GM12891 (cell line): Measurements from ENCODE around the gene CBFA2T2.

Experiments used
- POLR2A ChIP-seq: IDR thresholded peaks from 2 replicates; pipeline ENCODE4 v1.6.1; 2011; ENCODE audit warnings: low read depth, low read length, control low read depth
- POLR2AphosphoS5 ChIP-seq: IDR thresholded peaks from 2 replicates; pipeline ENCODE4 v1.6.1; 2011; ENCODE audit warnings: low read depth, low read length, control low read depth
- SPI1 ChIP-seq: IDR thresholded peaks from 2 replicates; pipeline ENCODE4 v1.6.1; 2011; ENCODE audit warnings: low read depth, low read length, control low read depth
- TAF1 ChIP-seq: IDR thresholded peaks from 2 replicates; pipeline ENCODE4 v1.6.1; 2011; ENCODE audit warnings: low read depth, low read length, control low read depth

DNA sequence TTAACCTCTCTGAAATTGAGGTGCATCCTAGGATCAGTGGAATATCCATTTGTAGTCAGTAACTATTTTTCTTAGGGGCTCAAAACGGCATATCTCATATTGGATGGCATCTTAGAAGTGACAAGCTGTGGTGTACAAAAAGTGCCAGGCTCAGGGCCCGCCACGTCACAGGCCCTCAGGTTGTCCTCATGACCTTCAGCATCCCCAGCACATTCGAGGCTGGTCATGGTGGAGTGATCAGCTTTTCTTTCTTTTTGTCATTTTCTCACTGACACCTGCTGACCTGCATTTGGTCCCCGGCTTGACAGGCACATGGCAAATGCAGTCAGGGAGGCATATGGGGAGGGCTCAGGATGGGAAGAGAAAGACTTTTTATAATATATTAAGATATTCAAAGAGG, 203.4 kb downstream of the CBFA2T2 start:
- TF ChIP-seq POLR2AphosphoS5 (no peak), SPI1 (no peak), POLR2A (no peak), TAF1 (no peak)
